Fibroblast of pulmonary artery (primary cell): ENCODE data around the gene RALGPS1.

ENCODE experiments used
- DNase-seq: peaks from one replicate; pipeline ENCODE4 v3.0.0-alpha.2; 2010; ENCODE audit warnings: low read depth
- H3K4me3 ChIP-seq: replicated peaks from 2 replicates; pipeline ENCODE4 v1.5.1; 2011; ENCODE audit warnings: low read depth, mild to moderate bottlenecking, control low read depth, low read length, moderate library complexity
- CTCF ChIP-seq: IDR thresholded peaks from 2 replicates; pipeline ENCODE4 v1.5.1; 2011; ENCODE audit warnings: mild to moderate bottlenecking, control low read depth, low read length, inconsistent platforms; ENCODE audit errors: missing control alignments

The RALGPS1 gene

GRCh38 chr9:127053960-127054359 lies 139.4 kb downstream of the RALGPS1 start:
- TF ChIP-seq CTCF, result no peak
- no peak for DNase-seq
- H3K4me3 ChIP-seq, result no peak overlapping the region

DNA sequence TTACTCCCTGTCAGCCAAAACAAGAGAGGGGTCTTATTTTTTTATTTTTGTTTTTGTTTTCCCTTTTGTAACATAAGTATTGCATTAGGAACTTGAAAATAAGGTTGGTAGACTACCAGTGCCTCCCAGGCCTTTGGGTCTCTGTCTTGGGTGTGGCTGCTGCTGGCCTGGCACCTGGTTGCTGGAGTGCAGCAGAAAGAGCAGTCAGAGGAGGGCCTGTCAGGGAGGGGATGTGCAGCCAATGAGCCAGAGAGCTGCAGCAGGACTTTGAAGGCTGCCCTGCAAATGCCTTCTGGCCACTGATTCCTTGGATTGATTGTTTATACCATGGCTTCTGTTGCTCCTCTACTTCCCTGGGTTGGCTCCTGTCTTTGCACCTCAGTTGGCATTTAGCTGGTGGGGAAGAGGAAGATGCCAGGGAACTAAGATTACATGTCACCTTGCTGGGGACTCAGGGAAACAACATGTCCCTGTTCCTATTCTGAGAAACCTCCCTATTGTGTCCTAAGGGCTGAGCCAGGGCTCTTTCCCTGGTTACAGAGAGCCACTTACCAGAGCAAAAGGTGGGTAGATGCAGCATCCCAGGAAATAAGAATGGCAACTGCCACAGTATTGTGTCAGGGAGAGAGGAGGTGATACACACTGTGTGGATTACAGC lies 141.3 kb downstream of the RALGPS1 start:
- no peak for DNase-seq
- H3K4me3 ChIP-seq, result no peak overlapping the region
- no peak for TF ChIP-seq CTCF

- no peak for DNase-seq
- no peak for TF ChIP-seq CTCF
- no peak overlapping the region for H3K4me3 ChIP-seq
Observed at GRCh38 chr9:127056446-127056845, 141.9 kb downstream of the RALGPS1 start.

GRCh38 chr9:127058011-127058644 lies 143.5 kb downstream of the RALGPS1 start:
- DNase-seq, result no peak
- no peak for TF ChIP-seq CTCF
- H3K4me3 ChIP-seq, result no peak overlapping the region

GRCh38 chr9:127058645-127059021 lies 144.1 kb downstream of the RALGPS1 start:
- no peak overlapping the region for H3K4me3 ChIP-seq
- DNase-seq, result no peak
- no peak for TF ChIP-seq CTCF

DNA sequence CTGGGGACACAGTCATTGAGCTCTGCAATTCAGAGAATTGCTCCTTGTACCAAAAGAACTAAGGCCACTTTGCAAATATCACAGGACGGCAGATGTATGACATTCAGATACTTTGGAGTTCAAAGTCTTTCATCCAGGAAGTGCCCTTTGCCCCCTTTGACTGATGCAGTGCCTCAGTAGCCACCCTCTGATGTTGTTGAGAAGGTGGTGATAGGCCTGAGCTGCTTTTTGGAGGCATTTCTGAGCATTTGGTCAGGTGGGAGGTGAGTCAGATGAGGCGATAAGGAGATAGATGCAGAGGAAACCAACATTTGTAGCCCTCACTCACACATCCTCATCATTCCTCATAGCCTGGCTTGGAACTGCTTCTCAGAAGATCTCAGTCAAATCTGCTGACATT lies 144.4 kb downstream of the RALGPS1 start:
- H3K4me3 ChIP-seq, result no peak overlapping the region
- DNase-seq, result no peak
- TF ChIP-seq CTCF, result no peak
